AG10803 (cell line): ENCODE data around the gene C16orf74.

Source experiments
- DNase-seq: peaks from one replicate; pipeline ENCODE4 v3.0.0; 2010; ENCODE audit warnings: low read depth
- H3K4me3 ChIP-seq: 2 replicates; pipeline ENCODE4 v1.5.1; 2011; ENCODE audit warnings: mild to moderate bottlenecking, low read length, control low read depth
- TF ChIP-seq, protein P1 (sequence below): conservative IDR thresholded peaks from 2 replicates; pipeline ENCODE4 v1.5.1; 2011; ENCODE audit warnings: mild to moderate bottlenecking, low read length, control low read depth, inconsistent platforms

Gene C16orf74

DNA sequence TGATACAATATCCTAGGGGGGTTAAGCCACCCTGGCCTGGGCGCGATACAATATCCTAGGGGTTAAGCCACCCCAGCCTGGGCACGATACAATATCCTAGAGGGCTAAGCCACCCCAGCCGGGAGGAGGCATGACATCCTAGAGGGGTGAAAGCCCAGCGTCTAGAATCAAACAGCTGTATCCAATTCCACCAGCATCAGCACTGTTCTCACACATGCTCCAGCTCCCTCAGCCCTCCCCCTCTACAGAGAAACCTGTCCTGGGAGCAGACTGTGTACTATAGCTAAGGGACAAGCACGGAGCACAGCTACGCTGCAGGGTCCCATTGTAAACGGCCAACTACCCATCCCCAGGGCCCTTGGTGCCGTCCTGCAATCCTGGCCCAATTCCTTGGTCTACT is 68.4 kb downstream of the C16orf74 start:
- DNase-seq = no peak

DNA sequence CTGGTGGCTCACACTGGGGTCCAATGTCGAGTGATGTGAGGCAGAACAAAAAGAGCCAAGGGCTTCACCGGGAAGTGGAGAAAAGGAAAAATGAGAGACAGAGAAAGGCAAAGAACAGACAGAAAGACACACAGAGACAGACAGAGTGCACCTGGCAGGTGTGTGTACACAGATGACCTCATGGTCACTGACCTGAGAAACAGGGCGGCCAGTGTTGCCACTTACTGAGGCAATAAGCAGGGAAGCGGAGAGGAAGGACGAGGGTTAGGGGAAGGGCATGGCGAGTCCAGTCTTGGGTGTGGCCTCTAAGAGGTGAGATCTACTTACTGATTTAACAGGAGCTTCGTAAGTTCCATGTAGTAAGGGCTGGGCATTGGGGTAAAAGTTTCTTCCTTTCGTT is 69.6 kb downstream of the C16orf74 start:
- no peak overlapping the region for H3K4me3 ChIP-seq
- DNase-seq = no peak
- TF ChIP-seq, protein P1, sequence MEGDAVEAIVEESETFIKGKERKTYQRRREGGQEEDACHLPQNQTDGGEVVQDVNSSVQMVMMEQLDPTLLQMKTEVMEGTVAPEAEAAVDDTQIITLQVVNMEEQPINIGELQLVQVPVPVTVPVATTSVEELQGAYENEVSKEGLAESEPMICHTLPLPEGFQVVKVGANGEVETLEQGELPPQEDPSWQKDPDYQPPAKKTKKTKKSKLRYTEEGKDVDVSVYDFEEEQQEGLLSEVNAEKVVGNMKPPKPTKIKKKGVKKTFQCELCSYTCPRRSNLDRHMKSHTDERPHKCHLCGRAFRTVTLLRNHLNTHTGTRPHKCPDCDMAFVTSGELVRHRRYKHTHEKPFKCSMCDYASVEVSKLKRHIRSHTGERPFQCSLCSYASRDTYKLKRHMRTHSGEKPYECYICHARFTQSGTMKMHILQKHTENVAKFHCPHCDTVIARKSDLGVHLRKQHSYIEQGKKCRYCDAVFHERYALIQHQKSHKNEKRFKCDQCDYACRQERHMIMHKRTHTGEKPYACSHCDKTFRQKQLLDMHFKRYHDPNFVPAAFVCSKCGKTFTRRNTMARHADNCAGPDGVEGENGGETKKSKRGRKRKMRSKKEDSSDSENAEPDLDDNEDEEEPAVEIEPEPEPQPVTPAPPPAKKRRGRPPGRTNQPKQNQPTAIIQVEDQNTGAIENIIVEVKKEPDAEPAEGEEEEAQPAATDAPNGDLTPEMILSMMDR = no peak

More for the DNA sequence above, 68.4 kb downstream of the C16orf74 start:
- TF ChIP-seq, protein P1 = no peak
- H3K4me3 ChIP-seq = no peak overlapping the region

DNA sequence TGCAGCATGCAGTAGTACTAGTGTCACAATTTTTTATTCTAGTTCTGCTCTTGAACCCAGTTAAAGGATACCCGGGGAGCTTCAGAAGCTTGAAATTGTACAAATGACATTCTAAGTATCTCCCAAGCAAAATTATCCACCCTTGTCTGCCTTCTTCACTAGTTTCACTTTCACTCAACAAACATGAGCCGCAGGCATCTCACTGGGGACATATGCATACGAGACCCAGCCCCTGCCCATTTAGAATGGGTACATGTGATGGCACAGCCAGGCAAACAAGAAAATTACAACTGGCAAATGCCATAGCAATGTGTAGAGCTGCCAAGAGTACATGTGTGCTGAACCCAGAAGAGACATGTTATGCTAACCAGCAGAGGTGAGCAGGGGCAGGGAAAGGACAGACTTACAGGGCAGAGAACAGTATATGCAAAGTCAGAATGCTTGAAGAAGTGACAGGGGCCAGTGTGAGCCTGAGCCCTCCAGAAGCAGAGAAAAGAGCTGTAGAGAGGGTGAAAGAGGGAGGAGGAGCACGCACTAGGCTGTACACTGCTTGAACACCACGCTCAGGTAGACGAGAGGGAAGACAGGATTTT is 70.4 kb downstream of the C16orf74 start:
- TF ChIP-seq, protein P1 = no peak
- no peak for DNase-seq
- no peak overlapping the region for H3K4me3 ChIP-seq

DNA sequence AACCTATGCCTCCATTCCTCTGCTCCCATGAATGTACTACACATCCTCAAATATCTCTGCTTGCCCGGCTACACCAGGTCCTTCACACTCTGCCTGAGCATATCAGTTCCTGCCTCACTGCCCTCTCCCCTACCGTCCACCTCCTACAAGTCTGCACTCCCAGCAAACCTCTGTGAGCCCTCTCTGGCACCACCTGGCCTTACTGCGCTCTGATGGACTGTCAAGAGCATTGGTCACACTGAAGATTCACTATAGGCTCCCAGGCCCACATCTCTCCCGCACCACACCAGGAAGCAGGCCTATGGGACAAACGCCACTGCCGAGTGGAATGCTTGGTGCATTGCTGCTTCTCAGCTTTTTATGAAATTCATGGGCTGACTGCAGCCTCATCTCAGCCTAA is 71.0 kb downstream of the C16orf74 start:
- DNase-seq = no peak
- H3K4me3 ChIP-seq = no peak overlapping the region
- TF ChIP-seq, protein P1 = no peak

DNA sequence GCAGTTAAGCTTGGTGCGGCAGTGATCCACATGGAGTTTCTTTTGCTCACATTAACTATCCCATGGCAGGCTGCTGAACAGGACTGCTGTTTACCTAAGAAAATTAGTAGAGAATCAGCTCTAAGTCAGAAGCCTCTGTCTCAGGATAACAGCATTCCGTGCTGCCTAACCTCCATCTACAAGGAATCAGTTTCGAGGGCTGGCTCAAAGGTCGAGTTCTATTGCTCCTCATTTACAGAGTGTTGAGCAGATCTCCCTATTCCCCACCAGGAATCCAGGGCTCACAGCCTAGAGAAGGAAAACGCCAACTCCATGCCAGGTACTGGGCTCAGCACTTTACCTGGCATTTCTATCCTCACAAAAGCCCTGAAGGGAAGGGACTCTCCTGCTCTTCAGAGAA is 72.1 kb downstream of the C16orf74 start:
- no peak overlapping the region for H3K4me3 ChIP-seq
- no peak for DNase-seq
- TF ChIP-seq, protein P1 = no peak

DNA sequence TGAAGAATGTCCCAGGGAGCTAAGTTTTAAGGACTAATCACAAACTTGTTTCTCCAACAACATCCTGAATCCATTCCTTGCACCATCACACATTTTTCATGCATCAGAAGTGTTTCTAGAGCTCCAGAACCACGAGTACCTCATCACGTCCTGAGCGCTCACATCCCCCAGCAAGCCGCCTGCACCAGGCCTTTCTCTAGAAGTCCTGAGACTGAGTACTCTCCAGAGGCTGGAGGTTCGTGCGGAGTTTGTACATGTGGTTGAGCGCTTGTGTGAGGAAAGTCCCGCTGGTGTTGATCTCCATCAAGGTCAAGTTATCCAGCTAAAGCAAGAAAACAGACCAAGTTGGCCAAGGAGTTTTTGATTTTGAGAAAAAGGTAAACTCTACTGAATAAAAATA is 72.9 kb downstream of the C16orf74 start:
- H3K4me3 ChIP-seq = no peak overlapping the region
- DNase-seq = no peak
- TF ChIP-seq, protein P1 = no peak

DNA sequence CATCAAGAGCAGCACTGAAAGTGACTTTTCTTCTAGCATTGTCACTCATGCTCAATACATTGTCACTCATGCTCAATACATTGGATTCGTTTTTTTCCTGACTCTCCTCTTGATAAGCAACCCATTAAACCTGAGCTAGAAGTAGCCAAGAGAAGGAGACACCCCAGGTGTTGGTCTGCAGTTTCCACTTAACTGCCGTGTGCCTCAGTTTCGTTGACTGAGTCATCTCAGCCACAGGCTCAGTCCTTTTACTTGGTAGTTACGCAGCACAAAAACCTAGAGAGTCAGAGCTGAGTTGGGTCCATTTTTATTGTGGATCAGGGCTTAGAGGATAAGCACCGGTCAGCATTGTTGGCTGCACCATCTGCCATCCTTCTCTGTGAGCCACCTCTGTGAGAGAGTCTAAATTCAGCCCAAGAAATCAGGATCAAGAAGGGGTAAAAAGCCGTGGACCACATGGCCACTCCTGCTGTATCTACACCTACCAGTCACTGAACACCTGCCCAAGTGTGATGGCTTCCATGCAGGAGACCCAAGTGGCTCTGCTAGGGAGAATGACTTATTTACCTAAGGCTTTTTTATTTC is 73.4 kb downstream of the C16orf74 start:
- TF ChIP-seq, protein P1 = no peak
- DNase-seq = no peak
- H3K4me3 ChIP-seq = no peak overlapping the region
